ENCODE results near the gene KRT83.
"Not testable (repeated sequence)": the region's sequence is repeated elsewhere in the genome, so short reads cannot be mapped to it uniquely, and the experiment has no call there.

KRT83 gene

GRCh38 chr12:52307836-52308805 is 13.1 kb downstream of the KRT83 start:
- DNase-seq: peak; percentile 90

- peak; percentile 4 for DNase-seq
Measured at GRCh38 chr12:52306731-52307130, 14.5 kb downstream of the KRT83 start.

- DNase-seq: no peak
Measured at GRCh38 chr12:52305921-52306705, 15.1 kb downstream of the KRT83 start.

- not testable (repeated sequence) for DNase-seq
Measured at GRCh38 chr12:52304941-52305411, 16.2 kb downstream of the KRT83 start.

- DNase-seq: not testable (repeated sequence)
Measured at GRCh38 chr12:52302242-52302914, 18.8 kb downstream of the KRT83 start.

- not testable (repeated sequence) for DNase-seq
Measured at GRCh38 chr12:52301721-52302120, 19.5 kb downstream of the KRT83 start.

- no peak for DNase-seq
Measured at GRCh38 chr12:52300796-52301691, 20.2 kb downstream of the KRT83 start.

GRCh38 chr12:52298677-52299190 is 22.5 kb downstream of the KRT83 start:
- no peak for DNase-seq

GRCh38 chr12:52296572-52297215 is 24.5 kb downstream of the KRT83 start:
- DNase-seq: no peak

GRCh38 chr12:52295663-52296062 is 25.5 kb downstream of the KRT83 start:
- DNase-seq: no peak

- DNase-seq: no peak
Measured at GRCh38 chr12:52294803-52295202, 26.4 kb downstream of the KRT83 start.

- DNase-seq: no peak
Measured at GRCh38 chr12:52293926-52294325, 27.3 kb downstream of the KRT83 start.

- no peak for DNase-seq
Measured at GRCh38 chr12:52291267-52291935, 29.8 kb downstream of the KRT83 start, which contains the start of gene KRT81. KRT81 (minus strand) TSS chr12:52291534; CDS start chr12:52291465, 69 bp downstream.

GRCh38 chr12:52290483-52291134 is 30.6 kb downstream of the KRT83 start:
- not testable (repeated sequence) for DNase-seq

- not testable (repeated sequence) for DNase-seq
Measured at GRCh38 chr12:52287816-52288805, 33.1 kb downstream of the KRT83 start.

GRCh38 chr12:52286857-52287785 is 34.1 kb downstream of the KRT83 start:
- DNase-seq: not testable (repeated sequence)

GRCh38 chr12:52285851-52286530 is 35.2 kb downstream of the KRT83 start:
- DNase-seq: no peak
